ENCODE data around the gene ACTA2.

GRCh38 chr10:88919041-88919440 lies 33.5 kb downstream of the ACTA2 start:
- TF ChIP-seq, protein P1, sequence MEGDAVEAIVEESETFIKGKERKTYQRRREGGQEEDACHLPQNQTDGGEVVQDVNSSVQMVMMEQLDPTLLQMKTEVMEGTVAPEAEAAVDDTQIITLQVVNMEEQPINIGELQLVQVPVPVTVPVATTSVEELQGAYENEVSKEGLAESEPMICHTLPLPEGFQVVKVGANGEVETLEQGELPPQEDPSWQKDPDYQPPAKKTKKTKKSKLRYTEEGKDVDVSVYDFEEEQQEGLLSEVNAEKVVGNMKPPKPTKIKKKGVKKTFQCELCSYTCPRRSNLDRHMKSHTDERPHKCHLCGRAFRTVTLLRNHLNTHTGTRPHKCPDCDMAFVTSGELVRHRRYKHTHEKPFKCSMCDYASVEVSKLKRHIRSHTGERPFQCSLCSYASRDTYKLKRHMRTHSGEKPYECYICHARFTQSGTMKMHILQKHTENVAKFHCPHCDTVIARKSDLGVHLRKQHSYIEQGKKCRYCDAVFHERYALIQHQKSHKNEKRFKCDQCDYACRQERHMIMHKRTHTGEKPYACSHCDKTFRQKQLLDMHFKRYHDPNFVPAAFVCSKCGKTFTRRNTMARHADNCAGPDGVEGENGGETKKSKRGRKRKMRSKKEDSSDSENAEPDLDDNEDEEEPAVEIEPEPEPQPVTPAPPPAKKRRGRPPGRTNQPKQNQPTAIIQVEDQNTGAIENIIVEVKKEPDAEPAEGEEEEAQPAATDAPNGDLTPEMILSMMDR (IDR thresholded peaks at IDR 0.05), result no peak
- no peak for TF ChIP-seq EP300 (IDR thresholded peaks at IDR 0.05)
